Upper lobe of right lung (tissue), 1 donor: ENCODE measurements around the gene TIMM17B. TPM values are rescaled to one million over a fixed set of nuclear protein-coding genes. Genes with fewer than 3 reads are reported as not detected.

ENCODE experiments used
- ATAC-seq: fragments of 200-7000 bp; cut with Tn5 transposase; one replicate; pipeline ENCODE4 v1.9.1; 2020; ENCODE audit warnings: mild to moderate bottlenecking, moderate library complexity
- DNase-seq: peaks from one replicate; pipeline ENCODE4 v3.0.0-alpha.2; 2020
- H3K27ac ChIP-seq: fragments of 200-600 bp; one replicate; pipeline ENCODE4 v1.8.0; 2022
- H3K27me3 ChIP-seq: fragments of 200-600 bp; one replicate; pipeline ENCODE4 v1.8.0; 2022; ENCODE audit warnings: mild to moderate bottlenecking
- H3K36me3 ChIP-seq: fragments of 200-600 bp; one replicate; pipeline ENCODE4 v1.8.0; 2022
- H3K4me1 ChIP-seq: fragments of 200-600 bp; one replicate; pipeline ENCODE4 v1.8.0; 2022
- H3K4me3 ChIP-seq: fragments of 200-600 bp; one replicate; pipeline ENCODE4 v1.8.0; 2022; ENCODE audit warnings: mild to moderate bottlenecking
- H3K9me3 ChIP-seq: fragments of 200-600 bp; one replicate; pipeline ENCODE4 v1.8.0; 2022
- CTCF ChIP-seq: fragments of 200-600 bp; IDR thresholded peaks from one replicate; pipeline ENCODE4 v1.8.0; 2022; ENCODE audit warnings: antibody characterized with exemption
- intact Hi-C: fragments of 100-400 bp; cut with DNase I; formaldehyde crosslinking; loops from one replicate; pipeline ENCODE4 v1.11.0; 2022
- total RNA-seq: library from RNA; stranded (reverse); fragmentation: NEBNext Ultra II Directional; extraction: Animal tissue kit (Norgen Biotek cat#: 25700); gene quantifications from one replicate; pipeline ENCODE4 v1.2.1, GENCODE V29; 2021
- donor health status: DM: no; HTN: yes; CAD: no; lungs with severe emphysema.

TIMM17B gene
- total RNA-seq, 1 donor from 2014 or later, result 32.9 TPM

DNA sequence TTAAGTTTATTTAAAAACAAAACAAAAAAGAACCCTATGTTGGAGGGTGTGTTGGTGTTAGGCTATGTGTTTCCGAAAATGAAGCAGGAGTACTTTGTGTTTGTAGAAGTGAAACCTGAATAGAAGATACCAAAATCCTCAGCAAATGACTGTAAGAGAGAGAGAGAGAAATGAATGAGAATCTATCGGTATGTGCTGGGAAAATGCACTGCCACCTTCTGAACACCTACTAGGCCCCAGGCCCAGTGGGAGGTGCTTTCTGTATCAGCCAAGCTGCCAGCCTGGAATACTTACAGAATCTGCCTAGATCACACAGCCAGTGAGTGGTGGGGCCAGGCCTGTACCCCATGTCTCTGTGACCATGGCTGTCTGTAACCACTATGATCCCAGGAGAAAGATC lies 36.2 kb upstream of the TIMM17B start:
- Histone ChIP-seq H3K27me3 (no peaks in the 10 kb centered on the region), H3K27ac (no peak overlapping the region), H3K9me3 (no peaks in the 10 kb centered on the region), H3K4me3 (no peak overlapping the region), H3K4me1 (peaks cover 4% of the 10 kb centered on the region), H3K36me3 (peaks cover 9% of the 10 kb centered on the region)
- ATAC-seq (no peak), DNase-seq (no peak)
- intact Hi-C loops, result no loop called here
- no peak for TF ChIP-seq CTCF

GRCh38 chrX:48927736-48928382 lies 30.3 kb upstream of the TIMM17B start:
- TF ChIP-seq CTCF, result no peak
- Histone ChIP-seq H3K27ac (no peak overlapping the region), H3K4me1 (no peaks in the 10 kb centered on the region), H3K4me3 (no peak overlapping the region), H3K27me3 (no peaks in the 10 kb centered on the region), H3K9me3 (no peaks in the 10 kb centered on the region), H3K36me3 (peaks cover 15% of the 10 kb centered on the region)
- intact Hi-C loops, result no loop called here
- ATAC-seq (no peak), DNase-seq (no peak)

- Histone ChIP-seq H3K27me3 (no peaks in the 10 kb centered on the region), H3K27ac (no peak overlapping the region), H3K4me3 (no peak overlapping the region), H3K36me3 (peaks cover 21% of the 10 kb centered on the region), H3K4me1 (no peaks in the 10 kb centered on the region), H3K9me3 (no peaks in the 10 kb centered on the region)
- DNase-seq (no peak), ATAC-seq (no peak)
- intact Hi-C loops, result no loop called here
- no peak for TF ChIP-seq CTCF
Measured at GRCh38 chrX:48927123-48927522, 29.6 kb upstream of the TIMM17B start.

DNA sequence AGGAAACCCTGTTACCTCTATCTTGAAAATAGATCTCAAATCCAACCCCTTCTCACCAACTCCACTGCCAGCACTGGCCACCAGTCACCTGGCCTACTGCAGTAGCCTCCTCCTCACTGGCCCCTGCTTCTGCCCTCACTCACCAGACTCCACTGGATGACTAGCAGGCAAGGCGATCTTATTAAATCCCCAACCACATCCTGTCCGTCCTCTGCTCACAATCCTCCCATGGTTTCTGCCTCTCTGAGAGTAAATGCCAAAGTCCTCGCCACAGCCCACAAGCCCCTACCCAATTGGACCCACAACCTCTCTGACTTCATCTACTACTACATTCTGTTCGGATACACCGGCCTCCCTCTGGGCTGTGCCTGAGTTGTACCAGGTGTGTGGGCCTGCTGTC lies 26.7 kb upstream of the TIMM17B start:
- Histone ChIP-seq H3K36me3 (peaks cover 21% of the 10 kb centered on the region), H3K27ac (no peak overlapping the region), H3K4me1 (peaks cover 6% of the 10 kb centered on the region), H3K9me3 (no peaks in the 10 kb centered on the region), H3K27me3 (no peaks in the 10 kb centered on the region), H3K4me3 (no peak overlapping the region)
- no peak for ATAC-seq
- TF ChIP-seq CTCF, result no peak
- intact Hi-C loops, result no loop called here
- no peak for DNase-seq

DNA sequence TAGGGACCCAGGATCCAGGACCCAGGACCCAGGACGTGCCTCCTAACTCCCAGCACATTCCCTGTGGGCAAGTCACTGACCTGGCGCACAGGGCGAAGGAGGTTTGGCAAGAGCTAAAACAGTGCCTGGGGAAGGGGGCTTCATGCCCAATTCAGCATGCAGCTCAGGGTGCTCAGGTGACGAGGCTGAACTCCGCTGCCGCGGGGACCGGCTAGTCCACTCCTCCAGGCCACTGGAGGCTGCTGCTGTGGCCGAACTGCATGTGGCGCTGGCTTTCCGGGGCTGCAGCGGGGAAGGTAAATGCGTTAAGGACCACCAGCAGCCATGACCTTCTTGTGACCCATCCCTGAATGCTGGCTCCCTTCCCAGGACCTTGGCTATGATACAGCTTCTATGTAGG lies 26.2 kb upstream of the TIMM17B start:
- DNase-seq, result no peak

More for the DNA sequence above, 26.2 kb upstream of the TIMM17B start:
- ATAC-seq, result no peak
- Histone ChIP-seq H3K9me3 (no peaks in the 10 kb centered on the region), H3K27me3 (no peaks in the 10 kb centered on the region), H3K4me1 (peaks cover 6% of the 10 kb centered on the region), H3K4me3 (no peak overlapping the region), H3K36me3 (peaks cover 21% of the 10 kb centered on the region), H3K27ac (no peak overlapping the region)
- no peak for TF ChIP-seq CTCF
- intact Hi-C loops, result no loop called here
